Non-pigmented ciliary epithelial cell (primary cell): Measurements from ENCODE around the gene EXOC6.

Source experiments
- DNase-seq: peaks from one replicate; pipeline ENCODE4 v3.0.0-alpha.2; 2010; ENCODE audit warnings: low read depth

EXOC6 gene

DNA sequence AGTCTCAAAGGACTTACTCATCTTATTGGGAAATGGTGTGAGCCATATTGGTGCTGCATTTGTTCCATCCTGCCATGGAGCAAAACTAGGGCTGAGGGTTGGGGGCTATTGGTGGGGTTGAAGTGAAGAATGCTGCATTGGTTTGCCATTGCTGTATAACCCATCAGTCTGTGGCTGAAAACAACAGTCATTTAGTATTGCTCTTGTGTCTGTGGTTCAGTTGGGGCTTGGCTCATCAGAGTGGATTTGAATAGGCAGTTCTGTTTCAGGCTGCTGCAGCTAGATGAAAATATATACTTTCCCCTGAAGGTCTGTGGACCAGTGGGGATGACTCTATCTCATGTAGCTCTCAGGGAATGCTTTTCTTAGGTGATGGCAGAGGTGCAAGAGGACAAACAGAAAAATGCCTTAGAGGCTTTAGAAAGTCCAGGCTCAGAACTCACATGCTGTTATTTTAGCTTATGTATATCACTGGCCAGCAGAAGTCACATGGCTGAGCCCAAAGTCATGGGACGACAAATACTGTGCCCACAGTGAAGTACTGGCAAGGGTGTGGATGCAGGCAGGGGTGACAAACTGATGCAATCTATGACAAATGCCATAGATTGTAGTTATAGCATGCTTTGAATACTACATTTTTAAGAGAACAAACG is 15.2 kb upstream of the EXOC6 start:
- DNase-seq = no peak

GRCh38 chr10:92834331-92834730 is 14.0 kb upstream of the EXOC6 start:
- DNase-seq = no peak

DNA sequence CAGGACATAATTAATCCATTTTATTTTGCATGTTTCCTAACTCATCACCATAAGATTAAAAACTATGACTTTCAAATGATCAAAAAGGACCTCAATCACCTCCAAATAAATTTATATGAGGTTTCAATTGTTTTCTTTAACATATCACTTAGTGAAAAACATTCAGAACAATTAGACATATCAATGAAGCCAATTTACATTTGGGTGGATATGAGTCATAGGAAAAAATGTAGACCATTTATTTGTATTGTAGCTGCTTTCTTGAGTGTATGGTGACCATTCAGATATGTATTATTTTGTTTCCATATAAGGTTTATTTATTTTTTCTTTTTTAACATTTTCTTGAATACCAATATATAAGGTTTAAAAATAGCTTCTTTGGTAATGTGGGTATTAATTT is 13.3 kb upstream of the EXOC6 start:
- DNase-seq = no peak

DNA sequence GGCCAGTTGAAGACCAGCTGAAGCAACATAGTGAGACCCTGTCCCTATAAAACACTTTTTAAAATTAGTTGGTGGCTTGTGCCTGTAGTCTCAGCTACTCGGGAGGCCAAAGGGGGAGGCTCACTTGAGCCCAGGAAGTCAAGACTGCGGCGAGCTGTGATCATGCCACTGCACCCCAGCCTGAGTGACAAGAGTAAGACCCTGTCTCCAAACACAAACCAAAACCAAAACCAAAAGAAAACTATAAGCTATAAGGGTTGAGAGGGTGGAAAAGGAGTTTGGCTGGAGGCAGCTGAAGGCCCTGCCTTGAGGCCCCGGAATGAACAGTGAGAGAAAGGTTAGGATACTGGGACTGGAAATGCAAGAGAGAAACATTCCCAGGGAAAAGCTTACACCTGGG is 10.9 kb upstream of the EXOC6 start:
- DNase-seq = no peak

- no peak for DNase-seq
Measured at GRCh38 chr10:92839191-92840085, 8.9 kb upstream of the EXOC6 start.

DNA sequence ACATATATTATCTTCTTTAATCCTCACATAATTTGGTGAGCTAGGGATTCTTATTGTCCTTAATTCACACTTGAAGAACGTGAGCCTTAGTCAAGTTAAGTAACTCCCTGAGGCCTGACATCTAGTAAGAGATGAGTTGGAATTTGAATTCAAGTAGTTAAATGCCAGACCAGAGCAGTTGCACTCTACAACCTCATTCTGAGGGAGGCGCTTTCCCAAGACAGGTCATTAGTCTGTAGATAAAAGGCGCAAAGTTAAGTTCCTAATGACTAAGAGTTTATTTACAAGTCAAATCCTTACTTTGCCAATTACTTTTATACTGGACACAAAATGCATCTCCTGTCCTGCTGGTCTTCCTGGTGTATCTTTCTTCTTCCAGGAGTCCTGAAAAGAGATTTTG is 3.6 kb upstream of the EXOC6 start:
- DNase-seq = no peak

GRCh38 chr10:92845921-92846320 is 2.4 kb upstream of the EXOC6 start:
- DNase-seq = no peak

DNA sequence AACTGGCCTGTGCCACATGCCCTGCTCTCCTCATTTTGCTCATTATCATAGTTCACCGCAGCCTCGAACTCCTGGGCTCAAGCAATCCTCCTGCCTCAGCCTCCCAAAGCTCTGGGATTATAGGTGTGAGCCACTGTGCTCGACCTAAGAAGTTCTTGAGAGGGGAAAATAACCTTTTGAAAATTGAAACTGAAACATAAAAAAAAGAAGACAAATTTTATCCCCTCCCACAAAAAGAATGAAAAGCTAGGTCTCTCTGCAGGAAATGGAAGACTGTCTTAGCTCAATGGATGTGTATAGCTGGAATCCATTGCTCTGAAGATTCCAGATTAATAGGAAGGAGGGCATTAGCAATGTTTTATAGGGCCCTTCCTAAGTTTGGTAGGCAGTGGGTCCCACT is 2.0 kb upstream of the EXOC6 start:
- DNase-seq = no peak

DNA sequence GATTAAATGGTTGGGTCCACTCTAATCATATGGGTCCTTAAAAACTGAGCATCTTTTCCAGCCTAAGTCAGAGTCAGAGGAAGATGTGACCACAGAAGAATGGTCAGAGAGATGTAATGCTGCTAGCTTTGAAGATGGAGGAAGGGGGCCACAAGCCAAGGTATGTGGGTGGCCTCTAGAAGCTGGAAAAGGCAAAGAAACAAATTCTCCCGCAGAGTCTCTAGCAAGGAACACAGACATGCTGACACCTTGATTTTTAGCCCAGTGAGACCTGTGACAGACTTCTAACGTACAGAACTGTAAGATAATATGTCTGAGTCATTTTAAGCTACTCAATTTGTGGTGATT is 1.5 kb upstream of the EXOC6 start:
- no peak for DNase-seq

DNA sequence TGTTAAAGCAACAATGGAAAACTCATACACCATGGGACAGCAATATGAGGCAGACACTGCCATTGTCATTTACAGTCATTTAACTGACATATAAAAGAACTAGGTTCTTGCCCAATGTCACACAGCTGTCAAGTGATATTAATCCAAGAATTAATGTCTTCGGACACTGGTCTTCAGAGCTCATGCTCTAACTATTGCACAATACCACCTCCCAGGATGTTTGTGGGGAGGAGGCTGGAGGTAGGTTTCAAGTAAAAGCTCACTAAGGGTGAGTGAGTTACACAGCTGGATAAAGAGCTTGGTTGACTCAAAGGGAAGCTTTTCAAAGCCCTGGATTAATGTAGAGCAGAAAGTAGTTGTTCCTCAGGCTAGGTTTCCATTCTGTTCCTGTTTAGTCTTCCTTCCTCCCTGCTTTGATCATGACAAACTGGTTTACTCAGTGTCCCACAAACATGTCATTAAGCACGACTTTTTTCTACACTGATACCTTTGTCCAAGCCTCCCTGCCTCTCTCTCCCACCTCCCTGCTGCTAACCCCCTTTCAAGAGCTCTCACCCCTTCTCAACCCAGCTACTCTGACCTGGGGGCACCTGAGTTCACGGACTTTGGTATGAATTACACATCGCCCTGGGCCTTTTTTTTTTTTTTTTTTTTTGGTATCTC is 987 bp upstream of the EXOC6 start:
- DNase-seq = no peak

DNA sequence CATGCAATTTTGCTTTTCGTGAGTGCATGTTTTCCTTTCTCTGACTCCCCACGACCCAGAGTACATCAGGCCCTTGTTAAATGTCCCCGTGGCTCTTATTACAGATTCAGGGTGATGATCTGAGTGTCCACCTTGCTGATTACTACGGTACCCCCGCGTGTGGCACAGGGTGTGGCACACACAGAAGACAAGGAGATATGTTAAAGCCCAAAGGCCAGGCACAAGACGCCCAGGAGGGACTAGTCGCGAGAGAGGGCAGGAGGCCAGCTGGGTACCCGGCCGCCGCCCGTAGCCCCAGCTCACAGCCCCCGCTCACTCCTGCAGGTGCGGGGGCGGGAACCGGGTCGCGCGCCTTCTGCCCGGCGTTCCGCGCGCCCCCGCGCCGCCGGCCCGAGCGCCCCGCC is 281 bp upstream of the EXOC6 start:
- DNase-seq = no peak

GRCh38 chr10:92849234-92849525 is 860 bp downstream of the EXOC6 start:
- DNase-seq = no peak

GRCh38 chr10:92849576-92850090 is 1.3 kb downstream of the EXOC6 start:
- no peak for DNase-seq

GRCh38 chr10:92850185-92850584 is 1.9 kb downstream of the EXOC6 start:
- no peak for DNase-seq

- DNase-seq = no peak
Measured at GRCh38 chr10:92851003-92851402, 2.7 kb downstream of the EXOC6 start.

DNA sequence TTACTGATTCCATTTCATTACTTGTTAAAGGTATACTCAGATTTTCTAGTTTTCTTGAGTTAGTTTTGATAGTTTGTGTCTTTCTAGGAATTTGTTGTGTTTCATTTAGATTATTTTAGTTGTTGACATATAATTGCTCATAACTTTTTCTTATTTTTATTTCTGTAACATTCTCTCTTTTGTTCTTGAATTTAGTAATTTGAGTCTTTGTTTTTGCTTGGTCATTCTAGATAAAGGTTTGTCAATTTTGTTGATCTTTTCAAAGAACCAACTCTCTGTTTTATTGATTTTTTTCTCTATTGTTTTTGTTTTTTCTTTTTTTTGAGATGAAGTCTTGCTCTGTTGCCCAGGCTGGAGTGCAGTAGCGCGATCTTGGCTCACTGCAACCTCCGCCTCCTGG is 7.2 kb downstream of the EXOC6 start:
- DNase-seq = no peak

- DNase-seq = no peak
Measured at GRCh38 chr10:92857904-92858514, 9.7 kb downstream of the EXOC6 start.

GRCh38 chr10:92867235-92867634 is 18.9 kb downstream of the EXOC6 start:
- no peak for DNase-seq

- DNase-seq = no peak
Measured at GRCh38 chr10:92868036-92868435, 19.7 kb downstream of the EXOC6 start.

DNA sequence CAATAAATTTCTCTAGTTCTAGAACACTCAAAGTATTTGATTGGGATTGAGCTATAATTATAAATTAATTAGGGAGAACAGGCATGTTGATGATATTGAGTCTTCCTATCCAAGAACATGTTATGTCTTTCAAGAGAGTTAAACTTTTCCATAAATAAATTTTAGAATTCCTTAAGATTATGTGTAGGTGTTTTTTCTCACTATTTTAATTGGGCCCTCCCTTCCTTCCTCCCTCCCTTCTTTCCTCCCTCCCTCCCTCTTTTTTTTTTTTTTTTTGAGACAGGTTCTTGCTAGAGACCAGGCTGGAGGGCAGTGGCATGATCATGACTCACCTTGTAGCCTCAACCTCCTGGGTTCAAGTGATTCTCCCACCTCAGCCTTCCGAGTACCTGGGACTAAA is 20.2 kb downstream of the EXOC6 start:
- DNase-seq = no peak

GRCh38 chr10:92873029-92873428 is 24.7 kb downstream of the EXOC6 start:
- no peak for DNase-seq

DNA sequence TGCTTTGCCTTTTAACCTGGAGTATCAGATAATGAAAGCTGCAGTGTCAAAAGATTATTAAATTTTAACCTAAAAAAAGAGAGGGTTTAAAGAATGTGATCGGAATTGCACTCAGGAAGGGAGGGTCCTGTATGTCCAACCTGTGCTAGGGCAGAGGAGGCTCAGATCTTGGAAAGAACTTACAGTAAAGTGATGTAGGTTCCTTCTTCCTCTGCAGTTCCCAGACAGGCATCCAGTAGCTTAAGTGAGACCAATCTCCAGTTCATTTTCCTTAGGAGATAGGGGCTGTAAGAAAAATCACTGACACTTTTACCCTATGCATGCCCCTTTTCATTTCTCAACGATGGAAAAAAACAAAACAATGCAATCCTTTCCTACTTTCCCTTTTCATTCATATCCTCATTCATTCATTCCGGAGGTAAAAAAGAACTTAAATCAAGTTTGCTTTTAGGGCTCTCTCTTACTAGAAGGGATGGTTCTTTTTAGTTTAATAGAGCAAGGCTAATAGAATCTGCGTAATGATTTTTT is 28.3 kb downstream of the EXOC6 start:
- no peak for DNase-seq
